Measurements from ENCODE around the gene CHRNB4.

CHRNB4 gene

GRCh38 chr15:78672285-78673014, 31.4 kb upstream of the CHRNB4 start:
- Histone ChIP-seq H3K36me3 (ENCODE audit: control insufficient read depth, insufficient read depth, low read length) (no peaks in the 10 kb centered on the region), H3K4me3 (replicated peaks; ENCODE audit: low read depth, low read length) (no peak overlapping the region), H3K27me3 (replicated peaks; ENCODE audit: control insufficient read depth, insufficient read depth, low read length) (no peaks in the 10 kb centered on the region)
- DNase-seq (ENCODE audit: extremely low read depth, insufficient read length): no peak
- TF ChIP-seq CTCF (IDR thresholded peaks at IDR 0.05; ENCODE audit: insufficient read depth, low read length, poor library complexity, severe bottlenecking): no peak

- no peak overlapping the region for H3K4me3 ChIP-seq (replicated peaks; ENCODE audit: low read depth, low read length)
- H3K27me3 ChIP-seq (replicated peaks; ENCODE audit: control insufficient read depth, insufficient read depth, low read length): no peaks in the 10 kb centered on the region
- DNase-seq (ENCODE audit: extremely low read depth, insufficient read length): no peak
- TF ChIP-seq CTCF (IDR thresholded peaks at IDR 0.05; ENCODE audit: insufficient read depth, low read length, poor library complexity, severe bottlenecking): no peak
- H3K36me3 ChIP-seq (ENCODE audit: control insufficient read depth, insufficient read depth, low read length): no peaks in the 10 kb centered on the region
These were observed 30.7 kb upstream of the CHRNB4 start for GRCh38 chr15:78671626-78672211.

GRCh38 chr15:78668987-78669386, 28.0 kb upstream of the CHRNB4 start:
- no peaks in the 10 kb centered on the region for H3K36me3 ChIP-seq (ENCODE audit: control insufficient read depth, insufficient read depth, low read length)
- H3K4me3 ChIP-seq (replicated peaks; ENCODE audit: low read depth, low read length): no peak overlapping the region
- TF ChIP-seq CTCF (IDR thresholded peaks at IDR 0.05; ENCODE audit: insufficient read depth, low read length, poor library complexity, severe bottlenecking): no peak
- H3K27me3 ChIP-seq (replicated peaks; ENCODE audit: control insufficient read depth, insufficient read depth, low read length): no peaks in the 10 kb centered on the region
- DNase-seq (ENCODE audit: extremely low read depth, insufficient read length): no peak

GRCh38 chr15:78667578-78668236, 26.7 kb upstream of the CHRNB4 start:
- H3K36me3 ChIP-seq (ENCODE audit: control insufficient read depth, insufficient read depth, low read length): no peaks in the 10 kb centered on the region
- no peak overlapping the region for H3K4me3 ChIP-seq (replicated peaks; ENCODE audit: low read depth, low read length)
- no peak for TF ChIP-seq CTCF (IDR thresholded peaks at IDR 0.05; ENCODE audit: insufficient read depth, low read length, poor library complexity, severe bottlenecking)
- no peak for DNase-seq (ENCODE audit: extremely low read depth, insufficient read length)
- no peaks in the 10 kb centered on the region for H3K27me3 ChIP-seq (replicated peaks; ENCODE audit: control insufficient read depth, insufficient read depth, low read length)

GRCh38 chr15:78666010-78666409, 25.0 kb upstream of the CHRNB4 start:
- Histone ChIP-seq H3K27me3 (replicated peaks; ENCODE audit: control insufficient read depth, insufficient read depth, low read length) (no peaks in the 10 kb centered on the region), H3K36me3 (ENCODE audit: control insufficient read depth, insufficient read depth, low read length) (no peaks in the 10 kb centered on the region), H3K4me3 (replicated peaks; ENCODE audit: low read depth, low read length) (no peak overlapping the region)
- DNase-seq (ENCODE audit: extremely low read depth, insufficient read length): no peak
- TF ChIP-seq CTCF (IDR thresholded peaks at IDR 0.05; ENCODE audit: insufficient read depth, low read length, poor library complexity, severe bottlenecking): no peak
